Nephron progenitor cell (in vitro differentiated cells): ENCODE results near the gene RGS9.

ENCODE experiments used
- DNase-seq: peaks from one replicate; pipeline ENCODE4 v3.0.0; 2021
- H3K27ac Mint-ChIP-seq: 2 replicates; pipeline ENCODE4 v1.8.0; 2021; ENCODE audit warnings: mild to moderate bottlenecking, moderate library complexity, mixed read lengths
- H3K27me3 Mint-ChIP-seq: 2 replicates; pipeline ENCODE4 v1.8.0; 2021; ENCODE audit warnings: mild to moderate bottlenecking, low read depth, mixed read lengths; ENCODE audit not compliant: poor library complexity
- H3K36me3 Mint-ChIP-seq: 2 replicates; pipeline ENCODE4 v1.8.0; 2021; ENCODE audit warnings: low read depth, mixed read lengths
- H3K4me1 Mint-ChIP-seq: 2 replicates; pipeline ENCODE4 v1.8.0; 2021; ENCODE audit warnings: mixed read lengths
- H3K4me3 Mint-ChIP-seq: 2 replicates; pipeline ENCODE4 v1.8.0; 2021; ENCODE audit warnings: mild to moderate bottlenecking, moderate library complexity, mixed read lengths
- H3K9me3 Mint-ChIP-seq: 2 replicates; pipeline ENCODE4 v1.8.0; 2021; ENCODE audit warnings: mild to moderate bottlenecking, moderate library complexity, mixed read lengths
- TF ChIP-seq, protein P1 (sequence below): fragments of 200-600 bp; sonication (generic); IDR thresholded peaks from 2 replicates; pipeline ENCODE4 v1.5.0; 2021; ENCODE audit warnings: antibody characterized with exemption

Gene RGS9

DNA sequence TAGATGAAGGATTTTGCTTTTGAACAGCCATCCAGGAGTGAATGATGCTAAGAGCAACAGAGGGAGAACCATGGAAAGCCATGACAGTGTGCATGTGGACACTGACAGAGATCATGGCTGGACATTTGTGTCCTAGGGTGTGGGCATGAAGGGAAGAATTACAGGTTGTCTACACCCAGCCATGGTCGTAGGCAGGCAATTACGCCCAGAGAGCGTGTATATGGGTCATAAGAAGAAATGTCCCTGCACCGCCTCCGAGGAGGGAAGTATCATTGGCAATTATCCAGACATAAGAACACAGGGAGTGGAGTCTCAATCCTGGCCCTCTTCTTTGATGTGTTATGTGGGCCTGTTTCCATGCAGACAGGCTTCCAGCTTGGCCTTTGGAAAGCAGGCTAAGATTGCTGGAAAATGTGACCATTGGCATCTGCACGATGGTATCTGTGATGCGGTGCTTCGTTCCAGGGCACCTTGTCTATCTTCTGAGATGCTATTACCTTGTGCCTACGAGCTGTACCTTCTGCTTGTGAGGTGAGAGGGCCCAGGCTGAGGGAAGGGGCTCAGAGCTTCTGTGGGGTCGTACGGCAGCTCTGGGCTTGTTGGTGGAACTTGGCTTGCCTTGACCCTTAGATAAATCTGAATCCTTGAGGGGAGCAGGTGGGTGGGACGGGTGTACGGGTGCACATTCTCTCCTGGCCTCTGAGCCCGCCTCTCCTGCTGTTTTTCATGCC lies 19.8 kb downstream of the RGS9 start:
- TF ChIP-seq, protein P1, sequence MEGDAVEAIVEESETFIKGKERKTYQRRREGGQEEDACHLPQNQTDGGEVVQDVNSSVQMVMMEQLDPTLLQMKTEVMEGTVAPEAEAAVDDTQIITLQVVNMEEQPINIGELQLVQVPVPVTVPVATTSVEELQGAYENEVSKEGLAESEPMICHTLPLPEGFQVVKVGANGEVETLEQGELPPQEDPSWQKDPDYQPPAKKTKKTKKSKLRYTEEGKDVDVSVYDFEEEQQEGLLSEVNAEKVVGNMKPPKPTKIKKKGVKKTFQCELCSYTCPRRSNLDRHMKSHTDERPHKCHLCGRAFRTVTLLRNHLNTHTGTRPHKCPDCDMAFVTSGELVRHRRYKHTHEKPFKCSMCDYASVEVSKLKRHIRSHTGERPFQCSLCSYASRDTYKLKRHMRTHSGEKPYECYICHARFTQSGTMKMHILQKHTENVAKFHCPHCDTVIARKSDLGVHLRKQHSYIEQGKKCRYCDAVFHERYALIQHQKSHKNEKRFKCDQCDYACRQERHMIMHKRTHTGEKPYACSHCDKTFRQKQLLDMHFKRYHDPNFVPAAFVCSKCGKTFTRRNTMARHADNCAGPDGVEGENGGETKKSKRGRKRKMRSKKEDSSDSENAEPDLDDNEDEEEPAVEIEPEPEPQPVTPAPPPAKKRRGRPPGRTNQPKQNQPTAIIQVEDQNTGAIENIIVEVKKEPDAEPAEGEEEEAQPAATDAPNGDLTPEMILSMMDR: no peak
- H3K27ac Mint-ChIP-seq: no peak overlapping the region
- DNase-seq: no peak
- no peaks in the 10 kb centered on the region for H3K36me3 Mint-ChIP-seq
- H3K27me3 Mint-ChIP-seq: peaks cover 24% of the 10 kb centered on the region
- H3K9me3 Mint-ChIP-seq: peaks cover 3% of the 10 kb centered on the region
- H3K4me1 Mint-ChIP-seq: peaks cover 44% of the 10 kb centered on the region
- H3K4me3 Mint-ChIP-seq: no peak overlapping the region

DNA sequence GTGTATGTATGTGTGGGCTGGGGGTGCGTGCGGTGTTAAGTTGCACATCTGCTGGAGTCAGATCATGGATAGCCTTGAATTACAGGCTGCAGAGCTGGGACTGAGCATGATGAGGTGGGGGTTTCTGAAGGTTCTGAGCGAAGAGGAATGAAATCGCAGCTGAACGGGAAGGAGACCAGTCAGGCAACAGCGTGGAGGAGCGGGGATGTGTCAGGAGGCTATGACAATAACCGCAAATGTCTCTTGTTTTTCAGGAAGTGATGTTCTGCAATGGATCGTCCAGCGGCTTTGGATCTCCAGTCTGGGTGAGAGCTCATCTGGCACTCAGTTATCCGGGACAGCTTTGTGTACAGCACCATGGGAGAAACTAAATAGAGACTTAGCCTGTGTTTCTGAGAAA lies 20.9 kb downstream of the RGS9 start:
- peaks cover 21% of the 10 kb centered on the region for H3K27me3 Mint-ChIP-seq
- no peak overlapping the region for H3K4me3 Mint-ChIP-seq
- H3K4me1 Mint-ChIP-seq: peaks cover 44% of the 10 kb centered on the region
- peak overlapping the region; percentile 8 for H3K27ac Mint-ChIP-seq
- no peaks in the 10 kb centered on the region for H3K36me3 Mint-ChIP-seq
- peaks cover 3% of the 10 kb centered on the region for H3K9me3 Mint-ChIP-seq
- DNase-seq: no peak
- TF ChIP-seq, protein P1: no peak

DNA sequence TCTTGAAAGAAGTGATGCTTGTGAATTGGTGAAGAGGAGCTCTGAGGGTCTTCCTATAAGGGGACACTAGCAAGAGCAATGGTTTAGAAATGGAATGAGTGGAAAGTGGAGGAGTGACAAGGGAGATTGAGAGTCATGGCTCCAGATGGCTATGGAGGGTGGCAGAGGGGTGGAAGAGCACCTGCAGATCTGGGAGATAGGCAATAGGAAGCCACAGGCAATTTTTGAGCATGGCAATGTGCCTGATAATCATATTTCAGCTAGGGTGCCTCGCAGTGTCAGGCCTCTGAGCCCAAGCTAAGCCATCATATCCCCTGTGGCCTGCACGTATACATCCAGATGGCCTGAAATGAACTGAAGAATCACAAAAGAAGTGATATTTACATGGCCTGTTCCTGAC lies 21.5 kb downstream of the RGS9 start:
- TF ChIP-seq, protein P1: no peak
- no peak for DNase-seq

DNA sequence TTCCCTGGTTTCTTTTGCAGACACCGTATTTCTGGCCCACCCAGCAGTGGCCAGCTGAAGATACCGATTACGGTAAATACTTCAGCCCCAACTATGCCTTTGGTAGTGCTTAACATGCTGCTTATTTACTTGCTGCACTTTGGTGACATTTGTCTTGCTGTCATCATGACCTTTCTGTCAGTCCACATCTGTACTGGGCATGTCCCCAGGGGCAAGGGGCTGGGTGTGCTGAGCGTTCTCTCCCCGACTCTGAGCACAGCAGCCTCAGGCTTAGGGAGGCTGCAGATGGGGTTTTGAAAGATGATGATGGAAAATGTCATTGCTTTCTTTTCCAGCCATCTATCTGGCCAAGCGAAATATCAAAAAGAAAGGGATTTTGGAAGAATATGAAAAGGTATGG lies 23.3 kb downstream of the RGS9 start:
- Mint-ChIP-seq H3K27ac (no peak overlapping the region), H3K27me3 (peaks cover 32% of the 10 kb centered on the region), H3K4me1 (peaks cover 29% of the 10 kb centered on the region), H3K36me3 (no peaks in the 10 kb centered on the region), H3K9me3 (no peaks in the 10 kb centered on the region), H3K4me3 (no peak overlapping the region)
- TF ChIP-seq, protein P1: no peak
- DNase-seq: no peak

More for the DNA sequence above, 21.5 kb downstream of the RGS9 start:
- H3K27me3 Mint-ChIP-seq: peaks cover 26% of the 10 kb centered on the region
- H3K27ac Mint-ChIP-seq: no peak overlapping the region
- peaks cover 3% of the 10 kb centered on the region for H3K9me3 Mint-ChIP-seq
- no peak overlapping the region for H3K4me3 Mint-ChIP-seq
- H3K36me3 Mint-ChIP-seq: no peaks in the 10 kb centered on the region
- peaks cover 44% of the 10 kb centered on the region for H3K4me1 Mint-ChIP-seq

DNA sequence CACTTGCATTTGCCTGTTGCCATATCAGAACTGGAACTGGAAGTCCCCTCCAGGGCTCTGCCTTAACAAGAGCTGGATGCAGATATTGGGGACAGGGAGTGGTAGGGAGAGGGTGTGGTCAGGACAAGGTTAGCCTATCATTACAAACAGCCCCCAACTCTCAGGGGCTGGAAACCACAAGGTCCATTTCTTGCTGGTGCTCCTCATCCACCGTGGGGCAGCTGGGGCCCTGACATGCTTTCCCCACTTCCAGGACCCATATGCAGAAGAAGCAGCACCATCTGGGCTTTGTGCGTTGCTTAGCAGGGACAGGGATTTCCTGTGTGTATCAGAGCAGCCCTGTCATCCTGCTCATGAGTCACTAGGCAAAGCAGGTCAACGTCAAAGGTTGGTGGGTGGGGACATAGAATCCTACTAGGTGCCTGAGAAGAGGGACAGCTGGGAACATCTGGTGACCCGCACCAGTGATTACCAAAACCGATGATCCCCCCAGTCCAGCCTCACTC lies 26.9 kb downstream of the RGS9 start:
- peaks cover 35% of the 10 kb centered on the region for H3K4me1 Mint-ChIP-seq
- no peaks in the 10 kb centered on the region for H3K36me3 Mint-ChIP-seq
- H3K27me3 Mint-ChIP-seq: peaks cover 32% of the 10 kb centered on the region
- H3K27ac Mint-ChIP-seq: no peak overlapping the region
- TF ChIP-seq, protein P1: no peak
- DNase-seq: no peak
- no peaks in the 10 kb centered on the region for H3K9me3 Mint-ChIP-seq
- H3K4me3 Mint-ChIP-seq: no peak overlapping the region

DNA sequence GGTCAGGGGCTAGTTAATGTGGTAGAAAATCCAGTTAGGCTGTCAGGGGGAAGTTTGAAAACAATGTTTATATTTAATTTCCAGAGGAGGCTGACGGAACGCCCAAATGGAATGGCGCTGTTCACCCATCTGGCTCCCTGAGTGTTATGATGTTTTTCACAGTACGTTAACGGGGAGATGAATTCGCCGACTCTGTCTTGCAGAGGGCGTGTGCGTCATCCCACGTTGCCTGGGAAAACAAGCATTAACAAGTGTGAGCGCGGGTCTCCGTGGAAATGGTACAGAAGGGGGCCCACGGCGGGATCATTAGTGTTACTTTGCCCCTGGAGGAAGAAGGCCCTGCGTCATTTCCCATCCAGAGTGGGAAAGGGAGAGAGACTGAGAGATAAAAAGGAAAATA lies 29.6 kb downstream of the RGS9 start:
- peaks cover 30% of the 10 kb centered on the region for H3K27me3 Mint-ChIP-seq
- DNase-seq: no peak

More for the DNA sequence above, 29.6 kb downstream of the RGS9 start:
- H3K9me3 Mint-ChIP-seq: no peaks in the 10 kb centered on the region
- H3K27ac Mint-ChIP-seq: no peak overlapping the region
- TF ChIP-seq, protein P1: no peak
- H3K4me1 Mint-ChIP-seq: peaks cover 37% of the 10 kb centered on the region
- no peaks in the 10 kb centered on the region for H3K36me3 Mint-ChIP-seq
- no peak overlapping the region for H3K4me3 Mint-ChIP-seq
